Measurements from ENCODE around the gene PGAP1. TPM values are rescaled to one million over a fixed set of nuclear protein-coding genes. Genes with fewer than 3 reads are reported as not detected.

PGAP1 gene, protein sequence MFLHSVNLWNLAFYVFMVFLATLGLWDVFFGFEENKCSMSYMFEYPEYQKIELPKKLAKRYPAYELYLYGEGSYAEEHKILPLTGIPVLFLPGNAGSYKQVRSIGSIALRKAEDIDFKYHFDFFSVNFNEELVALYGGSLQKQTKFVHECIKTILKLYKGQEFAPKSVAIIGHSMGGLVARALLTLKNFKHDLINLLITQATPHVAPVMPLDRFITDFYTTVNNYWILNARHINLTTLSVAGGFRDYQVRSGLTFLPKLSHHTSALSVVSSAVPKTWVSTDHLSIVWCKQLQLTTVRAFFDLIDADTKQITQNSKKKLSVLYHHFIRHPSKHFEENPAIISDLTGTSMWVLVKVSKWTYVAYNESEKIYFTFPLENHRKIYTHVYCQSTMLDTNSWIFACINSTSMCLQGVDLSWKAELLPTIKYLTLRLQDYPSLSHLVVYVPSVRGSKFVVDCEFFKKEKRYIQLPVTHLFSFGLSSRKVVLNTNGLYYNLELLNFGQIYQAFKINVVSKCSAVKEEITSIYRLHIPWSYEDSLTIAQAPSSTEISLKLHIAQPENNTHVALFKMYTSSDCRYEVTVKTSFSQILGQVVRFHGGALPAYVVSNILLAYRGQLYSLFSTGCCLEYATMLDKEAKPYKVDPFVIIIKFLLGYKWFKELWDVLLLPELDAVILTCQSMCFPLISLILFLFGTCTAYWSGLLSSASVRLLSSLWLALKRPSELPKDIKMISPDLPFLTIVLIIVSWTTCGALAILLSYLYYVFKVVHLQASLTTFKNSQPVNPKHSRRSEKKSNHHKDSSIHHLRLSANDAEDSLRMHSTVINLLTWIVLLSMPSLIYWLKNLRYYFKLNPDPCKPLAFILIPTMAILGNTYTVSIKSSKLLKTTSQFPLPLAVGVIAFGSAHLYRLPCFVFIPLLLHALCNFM
- 3.3 and 9.0 TPM in 2 replicates for total RNA-seq

GRCh38 chr2:196926562-196927375 is at the start of gene PGAP1:
PGAP1 (minus strand) TSS chr2:196926707; CDS start chr2:196926616, 91 bp downstream.

GRCh38 chr2:196809260-196809659 is 117.2 kb downstream of the PGAP1 start, which contains the start of gene C2orf66:
C2orf66 (minus strand) TSS chr2:196809355; CDS start chr2:196809336, 19 bp downstream.

Small RNA genes within 50 kb of the gene (small RNA-seq; reads per million reads assigned to genes)
- gene AC012486.1 (ENCODE audit: low replicate concordance) = not detected

Other genes starting within 250 kb of the PGAP1 start
- gene GTF3C3, start 127.0 kb downstream of the PGAP1 start, total RNA-seq = 34.6 and 50.0 TPM in 2 replicates
- gene C2orf66, start 117.4 kb downstream of the PGAP1 start, total RNA-seq = not detected in 2 replicates